NCI-H748 (cell line): Measurements from ENCODE around the gene LACRT.

ENCODE experiments used
- DNase-seq: peaks from one replicate; lab custom pipeline; 2025; ENCODE audit not compliant: unreplicated experiment; lab: John Stamatoyannopoulos, UW

Gene LACRT

DNA sequence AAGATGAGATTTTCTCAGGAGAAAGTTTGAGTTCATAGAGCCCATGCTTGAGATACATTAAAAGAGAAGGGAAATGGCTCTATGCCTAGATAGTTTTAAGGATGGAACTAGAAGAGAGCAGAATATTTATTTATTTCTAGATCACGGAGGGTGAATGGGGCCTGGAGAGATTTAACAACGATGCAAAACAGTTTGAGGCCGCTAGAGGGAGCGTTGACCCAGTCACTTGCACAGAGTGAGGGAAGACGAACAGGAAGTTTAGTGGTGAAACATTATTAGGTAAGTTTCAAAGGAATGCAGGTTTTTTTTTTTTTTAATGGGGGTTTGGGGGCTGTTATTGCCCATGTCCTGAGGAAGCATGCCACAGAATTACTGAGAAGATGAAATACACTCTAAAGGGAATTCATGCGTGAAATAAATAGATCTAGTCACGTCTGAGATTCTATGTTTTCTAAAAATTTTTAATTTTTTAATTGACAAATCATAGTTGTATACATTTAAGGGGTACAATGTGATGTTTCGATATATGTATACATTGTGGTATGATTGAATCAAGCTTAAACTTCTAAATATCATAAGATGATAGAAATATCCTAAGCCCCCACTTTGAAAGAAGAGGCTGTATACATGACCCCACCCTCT, 31.4 kb downstream of the LACRT start:
- DNase-seq, result peak; percentile 44

DNA sequence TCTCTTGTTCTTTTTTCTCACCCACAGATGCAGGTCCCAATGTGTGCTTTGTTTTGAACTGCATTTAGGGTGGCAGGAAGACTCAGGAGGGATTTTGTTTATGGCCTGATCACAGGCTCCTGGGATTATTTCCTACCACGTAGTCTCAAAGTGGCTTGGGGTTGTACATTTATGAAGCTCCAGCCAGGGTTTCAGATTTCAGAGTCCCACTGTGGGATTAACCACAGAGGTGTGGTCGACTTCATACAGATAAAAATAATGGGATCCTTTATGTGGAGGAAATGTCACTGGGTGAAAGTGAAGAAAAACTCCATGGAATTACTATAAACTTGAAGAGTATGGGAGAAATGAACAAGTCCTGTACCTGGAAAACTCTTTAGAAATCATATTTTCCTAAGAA, 32.0 kb downstream of the LACRT start:
- DNase-seq, result no peak

DNA sequence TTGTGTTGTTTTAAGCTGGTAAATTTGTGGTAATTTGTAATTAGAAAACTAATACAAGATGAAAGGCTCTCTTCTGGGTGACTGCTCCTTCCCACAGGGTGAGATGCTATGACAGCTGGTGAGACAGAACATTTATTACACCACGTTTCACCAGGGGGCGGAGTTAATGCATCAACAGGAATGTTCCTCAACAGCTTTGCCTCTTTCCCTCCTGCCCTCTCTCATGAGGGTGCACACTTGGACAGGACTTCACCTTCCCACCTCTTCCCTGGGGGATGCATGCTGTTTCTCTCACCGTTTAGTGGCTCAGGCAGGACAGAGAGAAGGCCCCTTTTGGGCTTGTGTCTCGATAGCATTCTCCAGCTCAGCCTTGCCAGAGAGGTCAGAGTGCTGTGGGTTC, 32.9 kb downstream of the LACRT start:
- no peak for DNase-seq

DNA sequence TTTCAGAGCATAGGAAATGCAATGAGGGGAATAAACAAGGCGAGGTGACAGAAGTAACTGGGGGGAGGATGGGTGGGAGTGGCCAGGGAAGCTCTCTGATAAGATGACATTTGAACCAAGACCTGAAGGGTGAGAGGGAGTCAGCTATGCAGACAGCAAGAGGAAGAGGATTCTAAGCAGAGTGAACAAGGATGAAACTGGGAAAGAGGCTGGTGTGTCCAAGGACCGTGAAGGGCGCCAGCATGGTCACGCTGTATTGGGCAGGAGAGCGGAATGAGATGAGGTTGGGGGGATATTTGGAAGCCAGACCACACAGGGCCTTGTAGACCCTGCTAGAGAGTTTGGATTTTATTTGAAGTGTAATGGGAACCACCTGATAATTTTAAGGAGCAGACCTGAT, 35.7 kb downstream of the LACRT start:
- DNase-seq, result no peak

- peak; percentile 60 for DNase-seq
Measured at GRCh38 chr12:54596526-54596946, 38.2 kb downstream of the LACRT start.

- no peak for DNase-seq
Measured at GRCh38 chr12:54595471-54595870, 39.2 kb downstream of the LACRT start.

DNA sequence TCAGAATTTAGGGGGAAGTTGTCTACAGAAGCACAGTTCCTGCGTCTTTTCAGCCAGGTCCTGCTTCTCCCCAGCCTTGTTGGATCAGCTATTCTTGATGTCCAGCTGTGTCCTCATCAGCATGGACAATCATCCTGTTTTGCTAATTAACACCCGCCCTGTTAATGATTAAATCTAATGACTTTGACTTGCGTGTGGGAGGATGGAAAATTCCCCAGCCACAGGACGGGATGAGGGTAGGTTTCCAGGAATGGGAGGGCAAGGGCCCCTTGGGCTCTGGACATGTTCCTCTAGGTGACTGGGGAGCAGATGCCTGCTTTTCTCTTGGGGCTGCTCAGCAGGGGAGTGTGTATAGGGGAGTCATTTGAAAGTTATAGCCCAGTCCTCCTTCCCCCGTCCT, 41.0 kb downstream of the LACRT start:
- DNase-seq, result no peak

DNA sequence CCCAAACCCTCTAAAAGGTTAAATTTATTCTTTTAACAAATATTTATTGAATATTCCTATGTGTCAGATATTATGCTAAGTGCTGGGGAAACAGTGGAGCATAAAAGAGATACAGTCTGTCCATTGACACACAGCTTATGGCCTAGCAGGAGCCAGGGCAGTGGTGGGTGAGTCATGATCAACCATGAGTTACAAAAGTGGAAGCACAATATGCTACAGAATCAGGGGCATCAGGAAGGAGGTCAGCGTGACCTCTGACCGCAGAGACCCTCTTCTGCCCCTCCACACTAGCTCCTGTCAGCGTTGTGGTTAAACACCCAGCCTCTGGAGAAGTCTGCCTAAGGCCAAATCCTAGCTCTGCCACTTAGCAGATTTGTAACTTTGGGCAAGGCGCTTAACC, 41.6 kb downstream of the LACRT start:
- DNase-seq, result no peak

GRCh38 chr12:54592316-54592715, 42.4 kb downstream of the LACRT start:
- DNase-seq, result no peak

- DNase-seq, result no peak
Measured at GRCh38 chr12:54590978-54591591, 43.6 kb downstream of the LACRT start.

DNA sequence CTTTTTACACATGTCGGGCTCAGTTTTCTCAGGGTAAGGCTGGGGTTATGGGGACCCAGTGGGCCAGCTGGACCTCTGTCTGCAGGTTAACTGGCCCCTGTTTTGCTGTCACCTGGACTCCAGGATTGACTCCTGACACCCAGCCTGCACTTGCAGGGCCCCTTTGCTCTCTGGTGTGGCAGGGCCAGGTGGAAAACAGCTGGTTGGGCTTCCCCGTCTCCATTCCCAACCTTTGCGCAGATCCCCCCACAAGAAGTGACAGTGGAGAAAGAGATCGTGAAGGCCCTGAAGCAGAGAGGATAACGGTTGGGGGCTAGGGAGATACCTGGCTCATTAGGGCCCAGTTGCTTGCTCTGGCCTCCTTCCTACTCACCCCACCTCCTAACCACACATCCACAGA, 44.7 kb downstream of the LACRT start:
- DNase-seq, result no peak

DNA sequence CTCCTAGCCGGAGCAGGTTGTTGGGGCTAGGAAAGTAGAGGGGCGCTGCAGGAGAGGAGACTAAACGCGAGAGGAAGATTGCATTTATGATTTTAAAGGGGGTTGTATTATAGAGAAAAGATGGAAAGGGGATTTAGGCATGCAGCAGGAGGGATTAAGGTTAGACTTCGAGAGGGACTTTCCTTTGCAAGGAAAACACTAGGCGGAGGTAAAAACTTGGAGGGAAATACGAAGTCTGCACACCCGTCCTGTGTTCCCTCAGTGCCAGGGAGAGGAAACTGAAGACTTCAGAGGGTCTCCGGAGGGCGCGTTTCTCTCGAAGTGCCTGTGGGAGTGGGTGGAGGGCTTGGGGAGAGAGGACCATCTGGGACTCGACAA, 45.8 kb downstream of the LACRT start:
- DNase-seq, result no peak

DNA sequence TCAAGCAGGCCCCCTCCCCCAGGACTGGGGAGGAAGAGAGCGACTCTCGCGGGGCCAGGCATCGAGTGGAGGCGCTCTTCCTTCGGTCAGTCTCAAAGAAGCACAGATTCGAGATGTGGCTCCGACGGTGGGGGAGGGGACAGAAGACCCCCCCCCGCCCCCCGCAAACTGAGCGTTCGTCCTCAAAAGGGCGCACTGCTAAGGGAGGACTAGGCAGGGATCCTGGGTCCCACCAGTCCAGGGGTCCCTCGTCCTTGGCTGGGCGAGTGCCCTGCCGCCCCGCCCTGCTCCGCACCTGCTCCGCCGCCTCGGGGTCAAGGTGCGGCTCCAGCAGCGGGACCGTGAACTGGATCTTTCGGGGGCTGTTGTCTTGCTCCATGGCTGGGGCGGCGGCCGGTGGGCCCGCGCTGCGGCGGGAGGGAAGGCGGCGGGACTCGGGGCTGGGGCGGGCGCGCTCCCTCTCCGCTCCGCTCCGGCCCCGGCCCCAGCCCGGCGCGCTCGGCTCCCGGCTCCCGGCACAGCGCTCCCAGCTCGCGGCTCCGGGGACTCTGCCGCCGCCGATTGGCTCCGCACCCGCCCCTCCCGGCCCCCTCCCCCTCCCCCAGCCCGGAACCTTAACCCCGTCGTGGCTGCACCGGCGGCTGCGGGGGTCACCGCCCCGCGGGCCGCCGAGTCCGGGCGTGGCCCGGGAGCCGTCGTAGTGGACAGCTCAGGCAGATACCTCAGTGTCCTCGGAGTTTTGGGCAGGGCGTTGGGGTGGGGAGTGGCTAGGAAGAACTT, 46.4 kb downstream of the LACRT start, which contains the start of gene PPP1R1A:
Gene PPP1R1A, minus strand, starts transcription at position 550 of the 780 bp plus-strand sequence. Its CDS starts 171 bp downstream, at position 379.
- peak; percentile 53 for DNase-seq

- peak; percentile 38 for DNase-seq
Measured at GRCh38 chr12:54587315-54587873, 47.3 kb downstream of the LACRT start.

GRCh38 chr12:54586620-54587019, 48.1 kb downstream of the LACRT start:
- no peak for DNase-seq

- no peak for DNase-seq
Measured at GRCh38 chr12:54585243-54585642, 49.5 kb downstream of the LACRT start.

- peak; percentile 80 for DNase-seq
Measured at GRCh38 chr12:54584128-54584527, 50.6 kb downstream of the LACRT start.

DNA sequence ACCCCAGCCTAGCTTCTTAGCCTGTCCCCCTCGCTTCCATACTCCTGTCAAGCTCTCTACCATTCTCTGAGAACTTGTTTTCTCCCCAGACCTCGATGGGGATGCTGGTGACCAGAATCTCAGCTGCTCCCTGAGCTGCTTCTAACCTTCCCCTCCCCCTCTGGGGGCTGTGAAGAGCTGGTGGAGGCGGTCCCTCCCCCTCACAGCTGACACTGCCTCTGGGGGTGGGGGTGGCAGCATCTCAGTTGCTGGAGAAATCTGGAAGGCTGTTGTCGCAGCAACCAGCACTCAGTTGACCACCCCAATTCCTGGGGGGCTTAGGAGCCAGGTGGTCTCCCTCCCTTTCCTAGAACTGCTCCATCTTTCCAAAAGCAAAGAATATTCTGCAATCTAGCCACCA, 51.0 kb downstream of the LACRT start:
- no peak for DNase-seq

DNA sequence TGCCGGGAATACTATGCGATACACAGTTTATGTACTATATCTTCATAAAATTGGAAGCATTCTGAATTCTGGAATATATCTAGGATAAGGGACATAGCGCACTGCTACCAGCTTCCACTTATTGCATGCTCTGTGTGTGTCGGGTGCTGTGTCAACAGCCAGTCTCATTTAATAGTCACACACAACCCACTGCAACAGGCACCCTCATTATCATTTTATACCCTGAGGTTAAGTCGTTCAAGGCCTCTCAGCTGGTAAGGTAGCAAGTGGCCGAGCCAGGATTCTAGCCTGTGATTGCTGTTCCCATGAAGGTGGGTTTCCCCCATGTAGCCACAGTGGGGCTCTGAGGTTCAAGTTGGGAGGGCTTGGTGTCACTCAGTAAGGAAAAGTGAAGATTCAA, 53.3 kb downstream of the LACRT start:
- DNase-seq, result no peak
